Activated CD8-positive, alpha-beta T cell treated with anti-CD3 and anti-CD28 coated beads for 36 hours (primary cell): ENCODE measurements around the gene SDK2. TPM values are rescaled to one million over a fixed set of nuclear protein-coding genes. Genes with fewer than 3 reads are reported as not detected.

Source experiments
- ATAC-seq: fragments of 200-7000 bp; cut with Tn5 transposase; one replicate; pipeline ENCODE4 v1.10.0; 2021; ENCODE audit warnings: mild to moderate bottlenecking, moderate library complexity
- CTCF ChIA-PET: fragments of 350-600 bp; sonication (Branson Sonifier 250); formaldehyde crosslinking; loops from one replicate; lab custom pipeline; 2021; ENCODE audit warnings: antibody characterized with exemption; lab: Charles Lee
- POLR2A ChIA-PET: fragments of 350-600 bp; sonication (Branson Sonifier 250); formaldehyde crosslinking; loops from one replicate; lab custom pipeline; 2021; ENCODE audit warnings: antibody characterized with exemption; lab: Charles Lee
- DNase-seq: peaks from one replicate; pipeline ENCODE4 v3.0.0-alpha.2; 2020
- H3K27ac Mint-ChIP-seq: one replicate; pipeline ENCODE4 v1.8.0; 2021; ENCODE audit warnings: mild to moderate bottlenecking, mixed read lengths
- H3K27me3 Mint-ChIP-seq: one replicate; pipeline ENCODE4 v1.8.0; 2021; ENCODE audit warnings: mixed read lengths
- H3K36me3 Mint-ChIP-seq: one replicate; pipeline ENCODE4 v1.8.0; 2021; ENCODE audit warnings: low read depth, mixed read lengths
- H3K4me1 Mint-ChIP-seq: one replicate; pipeline ENCODE4 v1.8.0; 2021; ENCODE audit warnings: low read depth, mixed read lengths
- H3K4me3 Mint-ChIP-seq: one replicate; pipeline ENCODE4 v1.8.0; 2021; ENCODE audit warnings: mild to moderate bottlenecking, moderate library complexity, mixed read lengths
- H3K9me3 Mint-ChIP-seq: one replicate; pipeline ENCODE4 v1.8.0; 2021; ENCODE audit warnings: mixed read lengths
- intact Hi-C: fragments of 100-400 bp; cut with micrococcal nuclease; formaldehyde crosslinking; loops from one replicate; pipeline ENCODE4 v1.10.0; 2022
- total RNA-seq, 2 experiments: library from RNA; stranded (reverse); gene quantifications; one replicate each; pipeline ENCODE4 v1.2.3, GENCODE V29; 2021
- TF ChIP-seq, protein P1 (sequence below): fragments of 200-600 bp; IDR thresholded peaks from one replicate; pipeline ENCODE4 v1.8.0; 2022; ENCODE audit warnings: antibody characterized with exemption, mild to moderate bottlenecking

SDK2 gene
- total RNA-seq, 2 experiments from 2014 or later, result 3.2 to 3.3 TPM

DNA sequence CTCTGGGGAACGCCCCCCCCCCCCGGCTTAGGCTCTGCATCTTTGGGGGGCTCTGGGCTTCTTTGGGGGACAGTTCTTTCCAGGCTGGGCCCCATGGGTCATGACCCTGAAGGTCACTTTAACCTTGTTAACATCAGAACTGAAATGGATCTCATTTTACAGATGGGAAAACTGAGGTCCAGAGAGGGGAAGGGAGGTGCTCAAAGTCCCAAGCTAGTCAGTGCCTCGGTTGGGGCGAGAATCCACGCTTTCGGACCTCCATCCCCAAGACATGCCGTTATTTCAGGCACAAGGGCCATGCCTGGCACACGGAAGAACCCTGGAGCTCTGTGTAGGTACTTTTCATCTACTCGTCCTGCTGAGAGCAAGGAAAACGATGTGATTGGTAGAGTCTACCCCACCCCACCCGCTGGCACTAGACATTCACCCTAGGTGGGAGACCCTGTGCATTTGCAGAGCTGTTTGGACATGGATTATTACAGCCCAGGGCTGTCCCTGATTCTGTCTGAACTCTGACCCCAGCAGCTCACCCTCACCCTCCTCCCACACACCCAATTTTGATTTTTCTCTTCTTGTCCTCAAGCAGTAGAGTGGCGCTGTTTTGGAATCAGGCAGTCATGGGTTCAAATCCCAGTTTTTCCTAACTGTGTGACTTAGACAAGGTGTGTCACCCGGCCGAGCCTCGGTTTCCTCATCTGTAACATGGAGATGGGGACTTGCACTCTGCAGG is 177.4 kb downstream of the SDK2 start:
- Mint-ChIP-seq H3K9me3 (peaks cover 3% of the 10 kb centered on the region), H3K36me3 (peaks cover 4% of the 10 kb centered on the region), H3K4me1 (peaks cover 10% of the 10 kb centered on the region), H3K27ac (no peak overlapping the region), H3K27me3 (no peaks in the 10 kb centered on the region), H3K4me3 (no peak overlapping the region)
- no peak for DNase-seq
- ChIA-PET CTCF (no interaction called here), POLR2A (no interaction called here)
- no peak for ATAC-seq
- TF ChIP-seq, protein P1, sequence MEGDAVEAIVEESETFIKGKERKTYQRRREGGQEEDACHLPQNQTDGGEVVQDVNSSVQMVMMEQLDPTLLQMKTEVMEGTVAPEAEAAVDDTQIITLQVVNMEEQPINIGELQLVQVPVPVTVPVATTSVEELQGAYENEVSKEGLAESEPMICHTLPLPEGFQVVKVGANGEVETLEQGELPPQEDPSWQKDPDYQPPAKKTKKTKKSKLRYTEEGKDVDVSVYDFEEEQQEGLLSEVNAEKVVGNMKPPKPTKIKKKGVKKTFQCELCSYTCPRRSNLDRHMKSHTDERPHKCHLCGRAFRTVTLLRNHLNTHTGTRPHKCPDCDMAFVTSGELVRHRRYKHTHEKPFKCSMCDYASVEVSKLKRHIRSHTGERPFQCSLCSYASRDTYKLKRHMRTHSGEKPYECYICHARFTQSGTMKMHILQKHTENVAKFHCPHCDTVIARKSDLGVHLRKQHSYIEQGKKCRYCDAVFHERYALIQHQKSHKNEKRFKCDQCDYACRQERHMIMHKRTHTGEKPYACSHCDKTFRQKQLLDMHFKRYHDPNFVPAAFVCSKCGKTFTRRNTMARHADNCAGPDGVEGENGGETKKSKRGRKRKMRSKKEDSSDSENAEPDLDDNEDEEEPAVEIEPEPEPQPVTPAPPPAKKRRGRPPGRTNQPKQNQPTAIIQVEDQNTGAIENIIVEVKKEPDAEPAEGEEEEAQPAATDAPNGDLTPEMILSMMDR, result no peak
- intact Hi-C loops, result no loop called here

DNA sequence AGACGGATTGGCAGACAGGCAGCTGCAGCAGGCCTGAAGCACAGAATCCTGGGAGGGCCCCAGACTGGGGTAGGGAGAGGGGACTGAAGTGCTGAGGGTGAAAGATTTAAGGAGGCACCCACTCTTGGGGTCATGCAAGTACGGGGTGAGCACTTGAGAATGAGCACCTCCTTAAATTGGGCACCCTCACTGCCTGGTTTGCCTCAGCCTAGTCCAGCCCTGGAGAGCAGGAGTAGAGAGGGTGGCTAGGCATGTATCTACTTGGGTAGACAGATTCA is 178.4 kb downstream of the SDK2 start:
- no peak overlapping the region for H3K27ac Mint-ChIP-seq
- peaks cover 3% of the 10 kb centered on the region for H3K9me3 Mint-ChIP-seq
- TF ChIP-seq, protein P1, result no peak
- peaks cover 10% of the 10 kb centered on the region for H3K4me1 Mint-ChIP-seq
- ChIA-PET CTCF (no interaction called here), POLR2A (no interaction called here)
- no peaks in the 10 kb centered on the region for H3K27me3 Mint-ChIP-seq
- intact Hi-C loops, result no loop called here
- no peak overlapping the region for H3K4me3 Mint-ChIP-seq
- no peak for ATAC-seq
- peaks cover 4% of the 10 kb centered on the region for H3K36me3 Mint-ChIP-seq
- no peak for DNase-seq

DNA sequence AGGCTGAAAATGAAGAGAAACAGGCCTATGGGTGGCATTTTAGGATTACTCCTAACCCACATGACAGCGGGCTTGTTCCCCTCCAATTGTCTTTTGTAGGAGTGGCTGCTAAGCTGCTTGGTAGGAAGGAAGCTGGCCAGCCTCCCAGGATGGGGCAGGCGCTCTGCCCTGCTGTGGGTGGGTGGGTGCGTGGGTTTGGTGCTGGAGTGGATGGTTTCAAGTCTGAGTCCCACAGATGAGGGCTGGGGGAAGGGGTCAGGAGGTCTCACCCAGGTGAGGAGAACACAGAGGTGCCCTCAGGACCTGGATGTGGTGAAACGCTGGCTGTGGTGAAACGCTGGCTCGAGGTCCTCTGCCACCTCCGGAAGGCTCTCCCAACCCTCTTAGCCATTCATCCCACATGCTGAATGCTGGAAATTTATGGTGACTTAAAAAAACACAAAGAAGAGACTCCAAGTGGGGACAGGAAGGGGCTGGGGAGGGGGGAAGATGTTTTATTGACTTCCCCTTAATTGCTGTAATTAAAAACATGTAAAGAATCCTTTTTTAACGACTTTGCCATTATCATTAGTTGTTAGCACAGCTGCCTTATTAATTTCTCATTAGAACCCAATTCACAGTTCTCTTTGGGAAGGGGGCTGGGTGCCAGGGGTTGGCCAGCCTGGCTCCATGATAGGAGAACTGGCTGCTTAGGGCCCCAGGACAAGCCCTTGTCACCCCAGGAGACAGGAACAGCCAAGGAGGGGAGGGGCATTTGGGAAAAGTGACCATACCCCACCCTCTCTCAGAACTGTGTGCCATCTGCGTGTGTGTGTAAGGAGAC is 178.9 kb downstream of the SDK2 start:
- DNase-seq, result no peak
- CTCF ChIA-PET, result no interaction called here
- Mint-ChIP-seq H3K9me3 (peaks cover 3% of the 10 kb centered on the region), H3K4me1 (peaks cover 10% of the 10 kb centered on the region), H3K36me3 (peaks cover 4% of the 10 kb centered on the region), H3K27me3 (no peaks in the 10 kb centered on the region), H3K4me3 (no peak overlapping the region), H3K27ac (no peak overlapping the region)
- POLR2A ChIA-PET, result no interaction called here
- intact Hi-C loops, result no loop called here
- TF ChIP-seq, protein P1, result no peak
- ATAC-seq, result no peak

DNA sequence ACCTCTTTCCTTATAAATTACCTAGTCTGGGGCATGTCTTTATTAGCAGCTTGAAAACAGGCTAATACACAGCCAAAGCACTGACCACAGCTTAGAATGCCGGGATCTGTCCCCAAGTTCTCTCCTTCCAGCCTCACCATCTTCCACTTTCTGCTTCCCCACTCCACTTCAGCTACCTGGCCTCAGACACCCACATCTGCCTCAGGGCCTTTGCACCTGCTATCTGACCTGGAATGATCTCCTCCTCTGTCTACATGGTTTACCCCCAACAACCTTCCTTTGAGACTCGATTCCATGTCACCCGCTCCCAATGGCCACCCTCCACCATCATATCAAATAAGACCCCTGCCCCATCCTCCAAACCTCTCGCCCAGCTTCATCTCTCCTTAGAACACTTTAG is 179.8 kb downstream of the SDK2 start:
- ATAC-seq, result no peak
- Mint-ChIP-seq H3K4me1 (peaks cover 10% of the 10 kb centered on the region), H3K36me3 (peaks cover 4% of the 10 kb centered on the region), H3K27ac (no peak overlapping the region), H3K27me3 (no peaks in the 10 kb centered on the region), H3K9me3 (peaks cover 3% of the 10 kb centered on the region), H3K4me3 (no peak overlapping the region)
- POLR2A ChIA-PET, result no interaction called here
- no peak for DNase-seq
- CTCF ChIA-PET, result no interaction called here
- intact Hi-C loops, result no loop called here
- TF ChIP-seq, protein P1, result no peak

DNA sequence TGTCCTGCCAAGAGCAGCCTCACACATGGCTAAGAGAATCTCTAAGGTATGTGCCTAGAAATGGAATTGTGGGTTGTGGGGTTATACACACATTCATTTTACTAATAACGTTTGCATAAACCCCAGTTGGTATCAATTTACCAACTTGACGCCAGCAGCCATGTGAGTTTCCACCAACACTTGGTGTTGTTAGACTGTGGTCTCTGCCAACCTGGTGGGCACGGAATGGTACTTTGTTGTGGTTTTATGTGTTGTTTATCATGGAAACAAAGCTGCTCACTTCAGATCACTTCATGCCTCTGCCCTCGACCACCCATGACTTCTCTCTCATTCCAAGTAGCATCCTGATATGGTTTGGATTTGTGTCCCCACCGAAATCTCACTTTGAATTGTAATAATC is 180.4 kb downstream of the SDK2 start:
- peaks cover 3% of the 10 kb centered on the region for H3K9me3 Mint-ChIP-seq
- H3K27me3 Mint-ChIP-seq, result no peaks in the 10 kb centered on the region
- H3K4me3 Mint-ChIP-seq, result no peak overlapping the region
- intact Hi-C loops, result no loop called here
- POLR2A ChIA-PET, result no interaction called here
- H3K4me1 Mint-ChIP-seq, result peaks cover 10% of the 10 kb centered on the region
- H3K36me3 Mint-ChIP-seq, result peaks cover 4% of the 10 kb centered on the region
- no peak overlapping the region for H3K27ac Mint-ChIP-seq
- TF ChIP-seq, protein P1, result no peak
- DNase-seq, result no peak
- CTCF ChIA-PET, result no interaction called here
- no peak for ATAC-seq
